Stimulated activated CD4-positive, alpha-beta T cell treated with anti-CD3 and anti-CD28 coated beads, Interleukin-2, amount 100 ng/mL, for 4 hours (primary cell): ENCODE measurements around the gene DNAJC30.
A peak's percentile ranks its signal among the peaks of the same experiment; 100 is the strongest.
"Not testable (repeated sequence)": the region's sequence is repeated elsewhere in the genome, so short reads cannot be mapped to it uniquely, and the experiment has no call there.

Experiments
- DNase-seq: peaks from one replicate; pipeline ENCODE4 v3.0.0-alpha.2; 2020; ENCODE audit warnings: low read depth

The DNAJC30 gene

DNA sequence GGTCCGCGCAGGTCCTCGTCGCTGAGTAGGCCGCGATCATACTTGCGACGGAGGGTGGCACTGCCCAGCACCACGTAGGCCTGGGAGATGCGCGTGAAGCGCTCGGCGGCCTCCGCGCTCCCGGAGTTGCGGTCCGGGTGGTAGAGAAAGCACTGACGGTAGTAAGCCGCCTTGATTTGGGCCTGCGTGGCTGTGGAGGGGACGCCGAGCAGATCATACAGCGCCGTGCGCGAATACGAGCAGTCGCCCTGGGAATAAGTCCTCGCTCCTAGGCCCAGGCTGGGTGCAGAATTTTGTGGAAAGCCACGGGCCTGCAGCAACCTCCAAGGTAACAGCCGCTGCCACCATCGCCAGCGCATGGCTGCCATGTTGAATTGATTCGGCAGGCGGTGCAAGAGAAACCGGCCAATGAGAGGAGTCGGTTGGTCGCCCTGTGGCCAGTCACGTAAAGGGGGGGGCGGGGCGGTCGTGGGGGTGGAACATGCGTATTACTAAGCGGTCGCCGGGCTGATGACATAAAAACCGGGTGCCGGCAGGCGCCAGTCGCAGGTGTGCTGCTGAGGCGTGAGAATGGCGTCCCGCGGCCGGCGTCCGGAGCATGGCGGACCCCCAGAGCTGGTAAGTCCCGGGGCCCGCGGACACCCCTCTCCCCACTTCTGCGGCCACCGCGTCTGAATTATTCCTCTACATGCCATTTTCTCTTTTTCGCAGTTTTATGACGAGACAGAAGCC, at the start of gene DNAJC30, which contains the start of gene BUD23:
Gene DNAJC30 (minus strand): TSS at position 398 of the 732 bp plus-strand sequence. CDS start 30 bp downstream, at position 368.
Gene BUD23 (plus strand): TSS at position 542 of the 732 bp plus-strand sequence. CDS start 29 bp downstream, at position 571.
- DNase-seq: peak; percentile 96

- DNase-seq: no peak
Observed at GRCh38 chr7:73732397-73732796, 49.1 kb upstream of the DNAJC30 start.

GRCh38 chr7:73730485-73730884, 47.2 kb upstream of the DNAJC30 start:
- no peak for DNase-seq

DNA sequence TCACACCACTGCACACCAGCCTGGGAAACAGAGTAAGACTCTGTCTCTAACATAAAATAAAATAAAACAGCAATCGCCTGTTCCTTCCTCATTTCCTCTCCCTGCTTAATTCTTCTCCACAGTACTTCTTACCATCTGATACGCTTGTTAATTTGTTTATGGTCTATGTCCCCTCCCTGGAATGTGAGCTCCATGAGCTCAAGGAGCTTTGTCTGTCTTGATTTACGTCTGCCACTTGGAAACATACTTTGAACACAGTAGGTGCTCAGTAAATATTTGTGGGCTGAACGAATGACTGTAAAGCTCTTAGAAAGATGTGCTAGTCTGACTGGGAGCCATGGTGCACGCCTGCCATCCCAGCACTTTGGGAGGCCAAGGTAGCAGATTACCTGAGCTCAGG, 45.3 kb upstream of the DNAJC30 start:
- no peak for DNase-seq

DNA sequence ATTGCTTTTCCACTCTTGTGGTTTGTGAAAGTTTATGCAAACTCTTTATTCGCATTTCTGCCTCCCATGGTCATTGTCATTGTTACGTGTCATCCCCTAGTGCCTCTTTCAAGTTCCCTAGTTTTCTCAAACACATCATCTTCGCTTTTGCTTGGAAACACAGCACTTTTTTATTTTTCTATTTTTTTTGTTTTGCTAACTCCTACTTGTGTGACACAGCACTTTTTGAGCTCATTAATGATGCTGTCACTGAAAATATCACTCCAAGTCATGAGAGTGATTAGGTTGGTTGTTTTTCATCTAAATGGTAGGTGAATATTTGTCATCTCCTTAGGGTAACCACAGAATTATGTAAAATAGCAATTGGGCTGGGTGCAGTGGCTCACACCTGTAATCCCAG, 44.7 kb upstream of the DNAJC30 start:
- DNase-seq: no peak

DNA sequence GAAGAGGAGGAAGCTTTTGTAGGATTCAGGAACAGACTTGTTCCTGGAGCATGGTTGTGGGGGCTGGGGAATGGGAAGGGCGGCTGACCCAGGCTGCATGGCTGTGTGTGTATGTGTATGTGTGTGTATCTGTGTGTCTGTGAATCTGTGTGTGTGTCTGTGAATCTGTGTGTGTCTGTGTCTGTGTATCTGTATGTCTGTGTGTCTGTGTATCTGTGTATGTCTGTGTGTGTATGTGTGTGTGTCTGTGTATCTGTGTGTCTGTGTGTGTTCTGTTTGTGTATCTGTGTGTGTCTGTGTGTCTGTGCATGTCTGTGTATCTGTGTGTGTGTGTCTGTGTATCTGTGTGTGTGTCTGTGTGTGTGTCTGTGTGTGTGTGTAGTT, 42.8 kb upstream of the DNAJC30 start:
- DNase-seq: no peak

GRCh38 chr7:73723813-73724212, 40.6 kb upstream of the DNAJC30 start:
- DNase-seq: no peak

GRCh38 chr7:73722785-73723184, 39.5 kb upstream of the DNAJC30 start:
- DNase-seq: no peak

- DNase-seq: not testable (repeated sequence)
Observed at GRCh38 chr7:73722182-73722581, 38.9 kb upstream of the DNAJC30 start.

- no peak for DNase-seq
Observed at GRCh38 chr7:73721377-73721817, 38.1 kb upstream of the DNAJC30 start.

- not testable (repeated sequence) for DNase-seq
Observed at GRCh38 chr7:73720443-73720842, 37.2 kb upstream of the DNAJC30 start.

DNA sequence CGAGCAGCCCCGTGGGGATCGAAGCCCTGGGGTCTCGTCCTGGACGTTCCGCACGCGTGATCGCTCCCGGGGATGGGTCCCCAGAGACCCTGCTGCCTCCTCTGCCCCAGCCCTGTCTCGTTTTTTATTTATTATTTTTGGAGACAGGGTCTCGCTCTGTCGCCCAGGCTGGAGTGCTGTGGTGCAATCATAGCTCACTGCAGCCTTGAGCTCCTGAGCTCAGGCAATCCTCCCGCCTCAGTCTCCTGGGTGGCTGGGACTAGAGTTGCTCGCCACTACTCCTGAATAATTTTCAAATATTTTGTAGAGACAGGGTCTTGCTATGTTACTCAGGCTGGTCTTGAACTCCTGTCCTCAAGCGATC, 36.5 kb upstream of the DNAJC30 start:
- DNase-seq: no peak

- DNase-seq: peak; percentile 58
Observed at GRCh38 chr7:73718905-73719805, 35.9 kb upstream of the DNAJC30 start, which contains the start of gene STX1A. Gene STX1A (minus strand): TSS chr7:73719669. CDS start chr7:73719631, 38 bp downstream.

- DNase-seq: no peak
Observed at GRCh38 chr7:73718438-73718881, 35.2 kb upstream of the DNAJC30 start.

DNA sequence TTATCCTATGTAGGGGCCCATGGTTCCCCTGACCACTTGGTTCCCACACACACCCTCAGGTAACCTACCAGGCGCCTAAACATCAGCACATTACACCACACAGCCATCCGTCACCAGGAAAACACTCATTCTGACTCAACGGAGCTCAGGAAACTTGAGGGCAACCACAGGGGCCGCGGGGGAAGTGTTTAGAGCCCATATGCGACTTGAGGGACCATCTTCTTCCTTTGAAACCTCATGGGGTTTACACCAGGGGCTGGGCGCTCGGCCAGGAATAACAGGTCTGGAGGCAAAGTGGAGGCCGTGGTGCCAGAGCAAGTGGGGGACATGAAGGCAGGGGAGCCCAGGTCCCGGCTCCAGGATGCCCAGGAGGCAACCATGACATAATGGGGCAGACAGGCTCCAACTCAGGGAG, 34.7 kb upstream of the DNAJC30 start:
- DNase-seq: peak; percentile 67

GRCh38 chr7:73717025-73717807, 34.0 kb upstream of the DNAJC30 start:
- no peak for DNase-seq

DNA sequence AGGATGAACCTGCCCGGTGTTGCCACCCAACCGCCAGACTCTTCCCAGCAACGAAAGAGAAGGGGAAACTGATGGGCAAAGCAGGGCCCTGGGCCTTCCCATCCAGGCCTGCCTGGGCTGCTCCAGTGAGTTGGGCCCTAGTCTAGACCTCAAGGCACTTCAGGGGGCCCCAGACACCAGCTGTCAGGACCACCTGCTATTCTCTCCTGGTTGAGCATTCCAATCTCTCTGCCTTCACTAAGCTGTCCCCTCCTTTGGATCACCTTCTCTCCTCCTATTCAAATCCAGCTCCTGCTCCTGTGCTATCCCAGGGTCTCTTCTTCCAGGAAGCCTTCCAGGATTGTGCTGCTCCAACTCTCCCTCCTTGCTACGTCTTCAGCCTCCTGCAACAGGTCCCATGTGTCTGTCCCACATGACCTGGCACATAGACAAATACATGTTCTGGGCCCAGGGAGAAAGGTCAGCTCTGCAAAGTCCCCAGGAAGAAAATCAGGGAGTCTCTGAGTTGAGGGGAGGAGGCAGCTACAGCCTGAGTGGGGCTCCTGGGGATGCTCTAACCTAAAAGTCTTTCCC, 33.2 kb upstream of the DNAJC30 start:
- no peak for DNase-seq

- DNase-seq: no peak
Observed at GRCh38 chr7:73715648-73716317, 32.5 kb upstream of the DNAJC30 start.

- not testable (repeated sequence) for DNase-seq
Observed at GRCh38 chr7:73713319-73713718, 30.1 kb upstream of the DNAJC30 start.

GRCh38 chr7:73712773-73713172, 29.5 kb upstream of the DNAJC30 start:
- no peak for DNase-seq

GRCh38 chr7:73708961-73709549, 25.8 kb upstream of the DNAJC30 start:
- no peak for DNase-seq
